Spleen (tissue), 7 donors: Measurements from ENCODE around the gene CIC.

Experiments
- CTCF ChIP-seq, 11 experiments: fragments of 200-600 bp in 7 of 11; fragments of 450-650 bp in 4 of 11; sonication (generic) in 4 of 11; IDR thresholded peaks in 8 of 11; conservative IDR thresholded peaks in 3 of 11; 1 replicate in 7 of 11; 2 replicates in 4 of 11; pipeline versions ENCODE4 v1.4.0 to v1.8.0; 2016 to 2021; ENCODE audit warnings: antibody characterized with exemption in 11 of 11, inconsistent platforms in 4 of 11, mild to moderate bottlenecking in 1 of 11
- POLR2A ChIP-seq, 3 donors: fragments of 450-650 bp; IDR thresholded peaks; one replicate each; pipeline ENCODE4 v1.5.1; 2017; ENCODE audit warnings: antibody characterized with exemption in 3 of 3, mild to moderate bottlenecking in 1 of 3
- POLR2AphosphoS5 ChIP-seq, 3 donors: sonication (generic); formaldehyde crosslinking; IDR thresholded peaks; one replicate each; pipeline ENCODE4 v1.5.1; 2017; ENCODE audit warnings: antibody characterized with exemption in 3 of 3
- donor health status: DM: no; HTN: no; CAD: no; lungs with moderate emphysema.
- donor health status: DM: no; HTN: no; CAD: no.
- donor health status: DM: no; HTN: no; CAD: no.

DNA sequence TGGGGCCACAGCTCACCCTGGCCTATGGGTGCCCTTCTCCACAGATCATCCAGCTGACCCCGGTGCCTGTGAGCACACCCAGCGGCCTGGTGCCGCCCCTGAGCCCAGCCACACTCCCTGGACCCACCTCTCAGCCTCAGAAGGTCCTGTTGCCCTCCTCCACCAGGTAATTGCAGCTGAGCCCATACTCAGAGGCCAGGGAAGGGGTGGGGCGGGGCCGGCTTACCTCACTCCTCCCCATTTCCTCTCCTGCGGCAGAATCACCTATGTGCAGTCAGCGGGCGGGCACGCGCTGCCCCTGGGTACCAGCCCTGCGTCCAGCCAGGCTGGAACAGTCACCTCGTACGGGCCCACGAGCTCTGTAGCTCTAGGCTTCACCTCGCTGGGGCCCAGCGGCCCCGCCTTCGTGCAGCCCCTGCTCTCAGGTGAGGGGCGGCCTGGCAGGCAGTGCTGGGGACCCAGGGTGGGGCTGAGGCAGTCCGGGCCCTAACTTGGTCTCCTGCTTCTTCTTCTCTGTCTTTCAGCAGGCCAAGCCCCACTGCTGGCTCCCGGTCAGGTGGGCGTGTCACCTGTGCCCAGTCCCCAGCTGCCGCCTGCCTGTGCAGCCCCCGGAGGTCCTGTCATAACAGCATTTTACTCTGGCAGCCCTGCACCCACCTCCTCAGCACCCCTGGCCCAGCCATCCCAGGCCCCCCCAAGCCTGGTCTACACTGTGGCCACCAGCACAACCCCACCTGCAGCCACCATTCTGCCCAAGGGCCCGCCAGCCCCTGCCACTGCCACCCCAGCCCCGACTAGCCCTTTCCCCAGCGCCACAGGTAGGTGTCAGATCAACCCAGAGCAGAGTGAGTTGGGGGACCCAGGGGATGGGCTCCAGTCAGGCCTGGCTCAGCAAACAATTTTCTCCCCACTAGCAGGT is 23.2 kb downstream of the CIC start:
- TF ChIP-seq CTCF (IDR thresholded peaks at IDR 0.05 in 8 of 11, conservative IDR thresholded peaks at IDR 0.05 in 3 of 11) (no peak), POLR2A (IDR thresholded peaks at IDR 0.05) (no peak), POLR2AphosphoS5 (IDR thresholded peaks at IDR 0.05) (peak in 2 of 3 donors; percentile 9)
